HepG2 (cell line): ENCODE data around the gene BBLN. TPM values are rescaled to one million over a fixed set of nuclear protein-coding genes. Genes with fewer than 3 reads are reported as not detected.

Experiments
- ARID2 ChIP-seq: sonication (generic); formaldehyde crosslinking; IDR thresholded peaks from 2 replicates; pipeline ENCODE4 v1.8.1; 2022; ENCODE audit warnings: mild to moderate bottlenecking, missing genetic modification reagents, borderline replicate concordance
- CEBPZ ChIP-seq: IDR thresholded peaks from 2 replicates; pipeline ENCODE4 v1.6.1; 2012; ENCODE audit warnings: low read length, improper control_type of control experiment
- E2F1 ChIP-seq: sonication (generic); formaldehyde crosslinking; IDR thresholded peaks from 2 replicates; pipeline ENCODE4 v1.5.0; 2020; ENCODE audit warnings: missing genetic modification reagents
- FOSL1 ChIP-seq: sonication (generic); formaldehyde crosslinking; IDR thresholded peaks from 2 replicates; pipeline ENCODE4 v1.9.0; 2021; ENCODE audit warnings: missing genetic modification reagents, borderline replicate concordance
- IKZF4 ChIP-seq: sonication (generic); formaldehyde crosslinking; IDR thresholded peaks from 2 replicates; pipeline ENCODE4 v1.5.1; 2020; ENCODE audit warnings: borderline replicate concordance, mild to moderate bottlenecking, low read depth, missing genetic modification reagents; ENCODE audit errors: not compliant biosample characterization
- MAZ ChIP-seq, 2 experiments: sonication (generic) in 1 of 2; formaldehyde crosslinking in 1 of 2; IDR thresholded peaks; 2 replicates each; pipeline versions ENCODE4 v1.5.0 to v1.6.1; 2012 to 2020; ENCODE audit warnings: low read depth in 2 of 2, mild to moderate bottlenecking in 2 of 2, borderline replicate concordance in 1 of 2, improper control_type of control experiment in 1 of 2, low read length in 1 of 2, missing genetic modification reagents in 1 of 2, moderate library complexity in 1 of 2
- MEIS2 ChIP-seq: sonication (generic); formaldehyde crosslinking; IDR thresholded peaks from 2 replicates; pipeline ENCODE4 v1.9.0; 2021; ENCODE audit warnings: mild to moderate bottlenecking, missing genetic modification reagents
- POLR2G ChIP-seq: fragments of 200-400 bp; formaldehyde crosslinking; IDR thresholded peaks from 2 replicates; pipeline ENCODE4 v1.6.1; 2018; ENCODE audit warnings: mild to moderate bottlenecking, low read depth, low read length, moderate library complexity
- SNAPC5 ChIP-seq: sonication (generic); formaldehyde crosslinking; IDR thresholded peaks from 2 replicates; pipeline ENCODE4 v1.8.1; 2023; ENCODE audit warnings: mild to moderate bottlenecking, missing genetic modification reagents, borderline replicate concordance
- SOX13 ChIP-seq, 3 experiments: fragments of 450-650 bp in 1 of 3; sonication (generic) in 1 of 3; formaldehyde crosslinking in 1 of 3; IDR thresholded peaks in 2 of 3; conservative IDR thresholded peaks in 1 of 3; 2 replicates each; pipeline versions ENCODE4 v1.5.0 to v1.6.1; 2016 to 2020; ENCODE audit warnings: antibody characterized with exemption in 1 of 3, mild to moderate bottlenecking in 1 of 3, missing compliant biosample characterization in 1 of 3, missing genetic modification reagents in 1 of 3, moderate library complexity in 1 of 3
- ZC3H13 ChIP-seq: sonication (generic); formaldehyde crosslinking; IDR thresholded peaks from 2 replicates; pipeline ENCODE4 v1.8.1; 2023; ENCODE audit warnings: mild to moderate bottlenecking, missing genetic modification reagents, moderate library complexity
- ZNF318 ChIP-seq: sonication (generic); formaldehyde crosslinking; IDR thresholded peaks from 2 replicates; pipeline ENCODE4 v1.4.0; 2020; ENCODE audit warnings: mild to moderate bottlenecking, missing genetic modification reagents
- ZNF577 ChIP-seq: sonication (generic); formaldehyde crosslinking; IDR thresholded peaks from 2 replicates; pipeline ENCODE4 v1.4.0; 2020; ENCODE audit warnings: mild to moderate bottlenecking, low read depth, missing genetic modification reagents, borderline replicate concordance
- polyA plus RNA-seq, 8 experiments: library from polyadenylated mRNA; depleted of rRNA in 3 of 8; stranded (reverse) in 7 of 8; unstranded in 1 of 8; fragments of >200 nt; fragmentation: Illumina TruSeq in 4 of 8; extraction: Trizol in 4 of 8; gene quantifications; 2 replicates each; pipeline versions ENCODE4 v1.2.1 to v1.2.3, GENCODE V29; 2011 to 2016; ENCODE audit warnings: low read depth in 4 of 8, missing spikeins in 1 of 8, mixed read lengths in 1 of 8; ENCODE audit not compliant: insufficient read depth in 1 of 8
- total RNA-seq, 5 experiments: library from RNA; depleted of rRNA; stranded (reverse); fragments of >200 nt; fragmentation: Illumina TruSeq; extraction: Trizol; gene quantifications; 2 replicates each; pipeline ENCODE4 v1.2.3, GENCODE V29; 2016; ENCODE audit warnings: low read depth in 1 of 5

Gene BBLN
- total and polyA plus RNA-seq, 2 of the 13 experiments (the other 11 are each of a cell fraction or from before 2014, with no cell fraction given) = 27.6 to 33.1 TPM

- TF ChIP-seq E2F1 (CRISPR knock-in tag) = no peak
- TF ChIP-seq FOSL1 (CRISPR knock-in tag) = no peak
- TF ChIP-seq MAZ (IDR thresholded peaks at IDR 0.05; ENCODE audit: borderline replicate concordance, low read depth, low read length) = no peak
- TF ChIP-seq MAZ (CRISPR knock-in tag; IDR thresholded peaks at IDR 0.05; ENCODE audit: low read depth) = peak; percentile 65; the same call in 1 of the 2 replicates
- TF ChIP-seq CEBPZ = no peak
- TF ChIP-seq ZC3H13 (CRISPR knock-in tag) = peak; percentile 46; the same call in 1 of the 2 replicates
- no peak for TF ChIP-seq SOX13 (IDR thresholded peaks at IDR 0.05)
- no peak for TF ChIP-seq SOX13 (CRISPR knock-in tag; conservative IDR thresholded peaks at IDR 0.05 in 1 of 2, IDR thresholded peaks at IDR 0.05 in 1 of 2)
- 0 out of 2 replicates have a peak, but pooled peaks have one; percentile 16 for TF ChIP-seq MEIS2 (CRISPR knock-in tag)
- TF ChIP-seq SNAPC5 = no peak
- peak; percentile 57; the same call in 1 of the 2 replicates for TF ChIP-seq POLR2G
- no peak for TF ChIP-seq ZNF577 (CRISPR knock-in tag)
- TF ChIP-seq IKZF4 (CRISPR knock-in tag) = no peak
- TF ChIP-seq ZNF318 = no peak
- TF ChIP-seq ARID2 (CRISPR knock-in tag) = no peak
Measured at GRCh38 chr9:128127568-128127989, 32.5 kb upstream of the BBLN start, which contains the start of gene PTGES2 (continued).
